Measurements from ENCODE around the gene BCL3.
A peak's percentile ranks its signal among the peaks of the same experiment; 100 is the strongest.

Gene BCL3

GRCh38 chr19:44752816-44753625 is 4.5 kb downstream of the BCL3 start (continued):
- peak; percentile 79 for TF ChIP-seq PRDM10 (tag by site-specific recombination; IDR thresholded peaks at IDR 0.05)
- peak; percentile 64; the same call in 1 of the 2 replicates for TF ChIP-seq BCL11A (tag by site-specific recombination; IDR thresholded peaks at IDR 0.05; ENCODE audit: low read depth)
- peak; percentile 88 for TF ChIP-seq ZNF600 (tag by site-specific recombination; IDR thresholded peaks at IDR 0.05)
- no peak for TF ChIP-seq HOXD13 (CRISPR knock-in tag; IDR thresholded peaks at IDR 0.05; ENCODE audit: borderline replicate concordance)
- no peak for TF ChIP-seq ZNF133 (tag by site-specific recombination; IDR thresholded peaks at IDR 0.05)
- TF ChIP-seq ZNF362 (tag by site-specific recombination; IDR thresholded peaks at IDR 0.05): no peak
- no peak for TF ChIP-seq ZNF830 (tag by site-specific recombination; IDR thresholded peaks at IDR 0.05; ENCODE audit: low read depth)
- TF ChIP-seq PRDM4 (tag by site-specific recombination; IDR thresholded peaks at IDR 0.05): peak; percentile 55; the same call in 1 of the 2 replicates
- no peak for TF ChIP-seq ZNF561 (tag by site-specific recombination; IDR thresholded peaks at IDR 0.05; ENCODE audit: borderline replicate concordance)
- TF ChIP-seq ZNF19 (tag by site-specific recombination; IDR thresholded peaks at IDR 0.05; ENCODE audit: low read depth): no peak
- TF ChIP-seq ZXDB (tag by site-specific recombination; IDR thresholded peaks at IDR 0.05): peak; percentile 84
- no peak for TF ChIP-seq ZNF449 (tag by site-specific recombination; IDR thresholded peaks at IDR 0.05)
- TF ChIP-seq KLF9 (tag by site-specific recombination; IDR thresholded peaks at IDR 0.05; ENCODE audit: low read depth): peak; percentile 49; the same call in 1 of the 2 replicates

- ChIA-PET POLR2A (interaction anchor here (0.5 to 2.2 kb wide), 9 partner anchors 11 to 286 kb away, joined by 3 to 9 read pairs (median 4); no protein-coding TSS in a partner anchor), CTCF (interaction anchor here (0.6 to 4.8 kb wide), 13 partner anchors 11 to 687 kb away, joined by 3 to 26 read pairs (median 3); no protein-coding TSS in a partner anchor)
- TF ChIP-seq EGR2 (tag by site-specific recombination; IDR thresholded peaks at IDR 0.05; ENCODE audit: low read depth): 0 out of 2 replicates have a peak, but pooled peaks have one; percentile 3
- 0 out of 2 replicates have a peak, but pooled peaks have one; percentile 1 for TF ChIP-seq PATZ1 (tag by site-specific recombination; IDR thresholded peaks at IDR 0.05)
- TF ChIP-seq ZNF639 (tag by site-specific recombination; IDR thresholded peaks at IDR 0.05): no peak
- TF ChIP-seq GLIS2 (tag by site-specific recombination; IDR thresholded peaks at IDR 0.05): peak; percentile 1; the same call in 1 of the 2 replicates
- Histone ChIP-seq H3K4me3 (ENCODE audit: low read depth, low read length) (peak overlapping the region; percentile 42), H3K4me1 (ENCODE audit: control insufficient read depth, insufficient read depth, low read length) (peaks cover 18% of the 10 kb centered on the region), H3K9me3 (ENCODE audit: control insufficient read depth, insufficient read depth, low read depth, low read length) (no peaks in the 10 kb centered on the region), H3K27ac (ENCODE audit: extremely low read depth, low read depth, low read length) (peak overlapping the region; percentile 67; the same call in 1 of the 2 replicates), H3K36me3 (ENCODE audit: control insufficient read depth in 2 of 2, insufficient read depth in 1 of 2, low read length in 2 of 2) (peaks cover 8 to 17% of the 10 kb centered on the region in 2 experiments; a peak in 2 of 3 replicates)
These were observed 5.1 kb downstream of the BCL3 start for GRCh38 chr19:44753626-44753931.
